ENCODE measurements around the gene RAPGEF1. TPM values are rescaled to one million over a fixed set of nuclear protein-coding genes. Genes with fewer than 3 reads are reported as not detected.
"Not testable (repeated sequence)": the region's sequence is repeated elsewhere in the genome, so short reads cannot be mapped to it uniquely, and the experiment has no call there.

RAPGEF1 gene, protein sequence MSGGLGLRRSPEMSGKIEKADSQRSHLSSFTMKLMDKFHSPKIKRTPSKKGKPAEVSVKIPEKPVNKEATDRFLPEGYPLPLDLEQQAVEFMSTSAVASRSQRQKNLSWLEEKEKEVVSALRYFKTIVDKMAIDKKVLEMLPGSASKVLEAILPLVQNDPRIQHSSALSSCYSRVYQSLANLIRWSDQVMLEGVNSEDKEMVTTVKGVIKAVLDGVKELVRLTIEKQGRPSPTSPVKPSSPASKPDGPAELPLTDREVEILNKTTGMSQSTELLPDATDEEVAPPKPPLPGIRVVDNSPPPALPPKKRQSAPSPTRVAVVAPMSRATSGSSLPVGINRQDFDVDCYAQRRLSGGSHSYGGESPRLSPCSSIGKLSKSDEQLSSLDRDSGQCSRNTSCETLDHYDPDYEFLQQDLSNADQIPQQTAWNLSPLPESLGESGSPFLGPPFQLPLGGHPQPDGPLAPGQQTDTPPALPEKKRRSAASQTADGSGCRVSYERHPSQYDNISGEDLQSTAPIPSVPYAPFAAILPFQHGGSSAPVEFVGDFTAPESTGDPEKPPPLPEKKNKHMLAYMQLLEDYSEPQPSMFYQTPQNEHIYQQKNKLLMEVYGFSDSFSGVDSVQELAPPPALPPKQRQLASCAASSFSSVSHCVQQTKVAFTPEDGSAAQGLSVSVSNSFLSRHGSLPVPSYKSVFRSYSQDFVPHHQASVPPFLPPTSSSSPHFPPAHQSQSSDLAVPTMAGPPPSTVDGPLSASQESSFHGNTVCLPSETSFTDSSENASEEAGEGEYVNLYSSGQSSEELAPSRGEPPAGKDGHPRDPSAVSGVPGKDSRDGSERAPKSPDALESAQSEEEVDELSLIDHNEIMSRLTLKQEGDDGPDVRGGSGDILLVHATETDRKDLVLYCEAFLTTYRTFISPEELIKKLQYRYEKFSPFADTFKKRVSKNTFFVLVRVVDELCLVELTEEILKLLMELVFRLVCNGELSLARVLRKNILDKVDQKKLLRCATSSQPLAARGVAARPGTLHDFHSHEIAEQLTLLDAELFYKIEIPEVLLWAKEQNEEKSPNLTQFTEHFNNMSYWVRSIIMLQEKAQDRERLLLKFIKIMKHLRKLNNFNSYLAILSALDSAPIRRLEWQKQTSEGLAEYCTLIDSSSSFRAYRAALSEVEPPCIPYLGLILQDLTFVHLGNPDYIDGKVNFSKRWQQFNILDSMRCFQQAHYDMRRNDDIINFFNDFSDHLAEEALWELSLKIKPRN (N-terminal part only)
- 58.1 TPM for total RNA-seq

DNA sequence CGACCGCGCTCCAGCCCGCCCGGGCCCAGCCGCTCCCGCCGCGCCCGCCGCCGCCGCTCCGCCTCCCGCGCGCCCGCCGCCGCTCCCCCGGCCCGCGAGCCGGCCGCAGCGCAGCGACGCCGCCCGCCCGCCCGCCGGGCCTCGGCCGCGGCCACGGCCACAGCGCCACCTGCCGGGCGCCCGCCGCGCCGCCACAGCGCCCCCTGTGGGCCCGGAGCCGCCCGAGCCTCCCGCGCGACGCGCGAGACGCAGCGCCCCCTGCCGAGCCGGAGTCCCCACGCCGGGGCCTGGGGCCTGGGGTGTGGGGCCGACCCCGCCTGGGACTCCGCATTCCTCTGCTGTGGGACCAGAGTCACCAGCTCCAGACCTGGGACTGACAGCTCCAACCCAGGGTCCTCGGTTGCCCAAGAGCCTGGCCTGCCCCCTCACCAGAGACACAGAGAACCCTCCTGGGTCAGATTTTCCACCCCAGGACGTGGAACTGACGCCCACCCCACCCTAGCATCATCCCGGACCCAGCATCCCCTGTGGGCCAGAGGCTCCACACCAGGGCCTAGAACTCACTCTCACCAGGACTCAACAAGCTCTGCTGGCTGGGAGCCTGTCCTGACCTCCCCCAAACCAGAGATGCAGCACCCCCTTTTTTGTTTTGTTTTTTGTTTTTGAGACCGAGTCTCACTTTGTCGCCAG is at the start of gene RAPGEF1:
RAPGEF1 (minus strand) TSS at position 118 of the 690 bp plus-strand sequence. CDS start 246 bp downstream, outside the sequence.
- peak; percentile 69 for DNase-seq

DNA sequence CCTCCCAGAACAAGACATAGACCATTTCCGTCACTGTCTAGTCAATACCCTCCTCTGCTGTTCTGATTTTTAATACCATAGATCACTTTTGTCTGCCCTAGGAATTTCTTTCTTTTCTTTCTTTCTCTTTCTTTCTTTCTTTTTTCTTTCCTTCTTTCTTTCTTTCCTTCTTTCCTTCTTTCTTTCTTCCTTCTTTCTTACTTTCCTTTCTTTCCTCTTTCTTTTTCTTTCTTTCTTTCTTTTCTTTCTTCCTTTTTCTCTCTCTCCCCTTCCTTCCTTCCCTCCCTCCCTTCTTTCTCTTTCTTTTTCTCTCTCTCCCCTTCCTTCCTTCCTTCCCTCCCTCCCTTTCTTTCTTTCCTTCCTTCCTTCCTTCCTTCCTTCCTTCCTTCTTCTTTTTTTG is 49.0 kb upstream of the RAPGEF1 start:
- no peak for DNase-seq

DNA sequence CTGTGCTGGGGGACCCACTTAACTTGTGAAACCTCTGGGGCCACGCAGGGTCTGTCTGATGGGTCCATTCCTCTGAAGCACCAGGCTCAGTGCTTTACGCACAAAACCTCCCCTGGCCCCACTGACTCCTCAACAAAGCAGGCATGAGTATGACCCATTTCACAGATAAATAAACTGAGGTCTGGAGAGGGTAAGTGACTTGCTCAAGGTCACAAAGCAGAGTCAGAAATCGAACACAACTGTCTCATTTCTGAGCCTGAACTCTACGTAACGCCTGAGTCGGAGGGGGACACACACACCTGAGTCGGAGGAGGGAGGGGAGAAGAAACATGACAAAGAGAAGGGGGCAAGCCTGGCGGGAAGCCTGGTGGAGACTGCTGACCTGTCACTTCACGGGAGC is 48.0 kb upstream of the RAPGEF1 start:
- DNase-seq = no peak

DNA sequence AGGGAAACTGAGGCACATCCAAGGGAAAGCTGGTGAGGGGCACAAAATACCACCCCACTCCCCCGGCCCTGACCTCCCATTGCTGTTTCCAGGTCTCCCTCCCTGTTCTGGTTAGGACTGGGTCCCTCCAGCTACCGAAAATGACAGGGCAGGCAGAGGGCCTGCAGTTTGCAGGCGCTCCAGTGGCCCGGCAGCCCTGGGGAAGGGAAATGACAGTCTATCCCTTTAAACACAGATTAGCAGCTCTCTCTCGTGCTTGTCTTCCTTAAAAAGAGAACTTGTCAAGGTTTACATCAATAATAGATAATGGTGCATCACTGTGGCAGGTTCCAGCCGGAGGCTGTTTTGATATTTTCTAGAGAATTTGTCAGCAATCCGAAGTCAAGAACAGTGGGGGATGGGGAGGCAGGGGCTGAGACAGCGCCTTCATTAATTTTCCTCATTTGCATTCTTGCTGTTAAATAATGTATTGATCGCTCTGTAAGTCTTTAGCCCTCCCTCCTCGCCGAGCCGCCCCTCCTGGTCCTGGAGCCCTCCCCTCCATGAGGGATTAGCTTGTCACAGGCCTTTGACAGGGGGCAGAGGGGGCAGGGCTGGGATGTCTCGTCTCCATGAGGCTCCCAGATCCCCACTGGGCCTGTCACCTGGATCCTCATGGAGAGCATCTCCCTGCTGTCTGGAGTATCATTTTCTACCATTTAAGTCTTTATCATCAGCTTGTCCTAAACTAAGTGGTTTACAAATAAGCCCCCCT is 45.0 kb upstream of the RAPGEF1 start:
- no peak for DNase-seq

DNA sequence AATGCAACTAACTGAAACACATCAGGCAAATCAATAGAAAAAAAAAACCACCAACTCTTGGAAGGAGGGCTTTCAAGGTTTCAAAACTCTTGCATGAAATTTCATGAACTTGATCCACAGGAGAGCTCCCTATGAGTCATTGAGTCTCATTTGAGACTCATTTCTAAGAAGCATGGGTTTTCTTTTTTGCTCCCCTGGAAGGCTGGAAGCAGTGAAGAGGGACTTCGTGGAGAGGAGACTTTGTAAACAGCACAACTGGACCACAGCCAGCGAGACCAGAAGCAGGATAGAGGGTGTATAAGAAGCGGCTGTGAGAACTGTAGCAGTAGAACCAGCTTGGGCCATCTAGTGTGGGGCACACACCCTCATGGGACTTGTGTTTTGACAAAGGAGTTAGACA is 41.2 kb upstream of the RAPGEF1 start:
- DNase-seq = no peak

DNA sequence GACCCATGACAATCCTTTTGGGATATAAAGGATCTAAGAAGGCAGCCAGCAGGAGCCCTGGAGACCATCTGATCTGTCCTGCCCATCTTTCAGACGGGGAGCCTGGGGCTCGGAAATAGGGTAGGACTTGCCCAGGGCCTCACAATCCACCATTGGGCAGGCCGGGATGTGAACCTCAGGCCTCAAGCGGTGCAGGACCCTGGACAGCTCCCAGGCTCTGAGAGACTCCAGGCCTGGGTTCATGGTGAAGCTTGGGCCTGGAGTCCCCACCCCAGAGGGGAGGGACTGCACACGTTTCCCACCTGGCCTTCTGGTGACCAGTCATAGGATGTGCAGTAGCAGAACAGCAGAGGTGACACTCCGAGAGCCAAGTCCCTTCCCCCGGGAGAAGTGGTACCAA is 36.6 kb upstream of the RAPGEF1 start:
- DNase-seq = peak; percentile 76

DNA sequence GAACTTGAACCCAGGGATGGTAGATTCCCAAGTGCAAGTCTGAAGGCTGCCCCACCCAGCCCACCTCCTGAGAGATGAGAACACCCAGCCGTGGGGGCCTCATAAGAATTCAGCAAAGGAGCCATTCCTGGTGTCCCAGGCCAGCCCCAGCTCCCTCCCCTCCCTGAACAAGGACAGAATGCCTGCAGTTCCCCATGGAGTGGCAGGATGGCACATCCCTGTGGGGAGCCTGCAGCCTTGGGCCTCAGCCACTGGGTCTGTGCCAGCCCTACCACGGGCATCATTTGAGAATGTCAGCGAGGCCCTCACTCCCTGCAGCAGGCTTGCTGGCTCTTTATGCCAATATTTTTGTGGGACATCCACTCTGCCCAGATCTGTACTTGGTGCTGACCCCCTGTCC is 36.2 kb upstream of the RAPGEF1 start:
- no peak for DNase-seq

DNA sequence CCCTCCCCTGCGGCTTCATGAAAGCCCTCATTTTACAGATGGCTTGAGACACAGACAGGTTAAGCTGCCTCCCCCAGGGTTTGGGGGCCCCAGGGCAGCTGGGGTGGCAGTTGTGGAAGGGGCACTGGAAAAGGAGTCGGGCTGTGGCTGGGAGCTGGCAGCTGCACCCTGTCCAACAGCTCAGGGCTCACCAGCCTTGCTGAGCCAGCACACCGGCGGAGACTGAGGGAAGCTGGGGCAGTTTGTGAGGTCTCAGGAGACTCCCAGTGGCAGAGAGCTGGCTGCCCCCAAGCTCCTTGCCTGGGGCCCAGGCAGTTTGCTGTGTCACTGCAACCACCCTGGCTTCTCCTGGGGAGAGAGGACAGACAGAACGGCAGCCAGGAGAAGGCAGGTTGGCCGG is 34.8 kb upstream of the RAPGEF1 start:
- DNase-seq = no peak

DNA sequence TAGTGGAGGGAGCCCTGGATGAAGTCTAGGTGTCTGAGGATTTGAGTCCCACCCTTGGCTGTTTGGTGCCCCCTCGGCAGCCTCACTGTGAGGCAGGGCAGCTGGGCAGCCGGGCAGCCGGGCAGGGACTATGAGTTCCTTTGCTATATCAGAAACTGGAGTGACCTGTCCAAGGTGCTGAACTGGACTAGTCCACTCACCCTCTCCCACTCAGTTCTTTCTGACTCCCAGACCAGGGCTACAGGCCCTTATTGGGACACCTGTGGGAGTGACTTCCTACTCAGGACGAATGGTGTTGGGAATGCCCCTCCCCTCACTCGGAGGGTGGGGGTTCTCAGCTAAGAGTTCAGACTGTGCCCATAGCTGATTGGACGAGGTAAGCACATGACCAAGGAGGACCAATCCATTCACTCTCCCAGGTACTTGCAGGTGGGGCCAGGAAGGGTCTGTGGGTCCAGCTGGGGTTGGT is 34.1 kb upstream of the RAPGEF1 start:
- peak; percentile 87 for DNase-seq

DNA sequence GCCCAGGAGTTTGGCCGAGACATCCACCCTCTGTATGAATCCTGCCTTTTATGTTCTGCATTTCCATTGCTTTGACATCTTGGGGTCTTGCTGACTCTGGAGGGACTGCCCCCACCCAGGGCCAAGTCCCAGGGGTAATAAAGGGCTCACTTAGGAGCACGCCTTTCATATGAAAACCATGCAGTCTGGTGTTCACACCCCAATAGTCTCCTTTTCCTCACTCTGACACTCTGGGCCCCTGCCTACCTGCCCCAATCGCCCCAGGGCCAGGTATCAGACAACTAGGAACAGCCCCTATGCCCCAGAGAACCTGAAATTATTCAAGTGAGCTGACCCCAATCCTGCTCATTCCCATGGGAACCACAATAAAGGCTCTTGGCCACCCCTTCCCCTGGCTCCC is 33.1 kb upstream of the RAPGEF1 start:
- DNase-seq = no peak

DNA sequence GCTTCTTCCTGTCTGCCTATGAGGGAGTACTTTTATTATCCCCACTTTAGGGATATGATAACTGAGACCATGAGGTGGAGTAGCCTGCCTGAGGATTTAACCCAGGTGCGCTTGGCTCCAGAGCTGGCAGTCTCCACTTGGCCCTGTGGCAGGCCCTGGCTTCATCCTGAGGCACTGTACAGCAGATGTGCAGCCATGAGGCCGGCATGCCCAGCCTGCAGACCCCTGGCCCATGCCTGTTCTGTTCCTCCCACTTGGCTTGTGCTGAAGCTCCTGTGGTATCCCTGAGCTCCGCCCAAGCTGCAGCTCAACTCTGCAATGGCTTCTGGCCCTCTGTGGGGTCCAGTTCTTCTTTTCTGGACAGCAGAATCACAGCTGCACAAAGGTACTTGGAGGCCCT is 31.8 kb upstream of the RAPGEF1 start:
- no peak for DNase-seq

DNA sequence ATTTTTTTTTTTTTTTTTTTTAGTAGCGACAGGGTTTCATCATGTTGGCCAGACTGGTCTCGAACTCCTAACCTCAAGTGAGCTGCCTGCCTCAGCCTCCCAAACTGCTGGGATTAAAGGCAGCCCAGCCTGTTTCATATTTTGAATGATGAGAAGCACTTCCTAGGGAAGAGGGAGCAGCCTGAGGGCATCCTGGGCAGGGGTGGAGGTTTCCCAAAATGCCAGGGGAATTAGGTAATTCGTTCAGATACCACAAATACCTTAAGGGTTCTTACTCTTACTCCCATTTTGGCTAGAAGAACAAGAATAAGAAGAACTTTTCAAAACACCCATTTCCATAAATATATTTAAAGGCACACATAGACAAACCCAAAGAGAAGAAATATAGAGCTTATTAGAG is 29.5 kb upstream of the RAPGEF1 start:
- DNase-seq = no peak

DNA sequence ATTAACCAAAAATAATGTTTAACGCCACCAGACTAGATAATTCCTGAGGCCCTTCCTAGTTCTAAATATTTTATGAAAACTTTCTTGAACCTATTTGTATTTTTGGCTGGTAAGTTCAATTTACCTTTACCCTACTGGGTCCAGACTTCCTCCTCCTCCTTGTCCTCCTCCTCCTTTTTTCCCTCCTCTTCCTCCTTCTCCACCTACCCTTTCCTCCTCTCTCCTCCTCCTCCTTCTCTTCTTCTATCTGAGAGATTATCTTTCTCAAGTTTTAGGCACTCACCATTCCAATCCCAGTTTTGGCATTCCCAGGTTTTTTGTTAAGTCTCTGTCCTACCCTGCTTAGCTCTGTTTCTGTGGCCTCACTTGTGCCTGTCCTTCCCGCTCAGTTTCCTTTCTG is 24.7 kb upstream of the RAPGEF1 start:
- no peak for DNase-seq

DNA sequence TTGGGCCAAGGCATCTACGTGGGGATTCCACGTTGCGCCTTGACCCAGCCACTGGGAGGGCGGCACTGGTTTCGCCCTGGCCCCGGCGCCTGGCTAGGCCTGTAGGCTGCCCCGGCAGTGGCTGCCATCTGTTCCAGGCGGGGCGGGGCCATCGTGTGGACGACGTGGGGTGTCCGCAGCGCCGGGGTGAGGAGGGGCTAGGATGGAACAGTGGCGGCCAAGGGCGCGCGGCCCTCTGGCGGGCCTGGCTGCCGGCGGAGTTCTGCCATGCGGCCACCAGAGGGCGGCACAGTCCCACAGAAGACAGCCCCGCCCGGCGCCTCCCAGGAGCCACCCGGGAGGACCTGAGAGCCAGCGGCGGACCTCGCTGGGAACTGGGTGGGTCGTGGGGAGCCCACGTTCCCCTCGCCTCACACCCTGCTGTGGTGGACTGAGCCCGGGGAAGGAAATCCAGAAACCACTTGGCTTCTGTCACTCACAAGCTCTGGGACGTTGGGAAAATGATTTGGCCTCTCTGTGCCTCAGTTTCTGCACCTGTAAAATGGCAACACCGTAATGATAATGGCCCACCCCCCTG is 22.6 kb upstream of the RAPGEF1 start:
- peak; percentile 84 for DNase-seq

DNA sequence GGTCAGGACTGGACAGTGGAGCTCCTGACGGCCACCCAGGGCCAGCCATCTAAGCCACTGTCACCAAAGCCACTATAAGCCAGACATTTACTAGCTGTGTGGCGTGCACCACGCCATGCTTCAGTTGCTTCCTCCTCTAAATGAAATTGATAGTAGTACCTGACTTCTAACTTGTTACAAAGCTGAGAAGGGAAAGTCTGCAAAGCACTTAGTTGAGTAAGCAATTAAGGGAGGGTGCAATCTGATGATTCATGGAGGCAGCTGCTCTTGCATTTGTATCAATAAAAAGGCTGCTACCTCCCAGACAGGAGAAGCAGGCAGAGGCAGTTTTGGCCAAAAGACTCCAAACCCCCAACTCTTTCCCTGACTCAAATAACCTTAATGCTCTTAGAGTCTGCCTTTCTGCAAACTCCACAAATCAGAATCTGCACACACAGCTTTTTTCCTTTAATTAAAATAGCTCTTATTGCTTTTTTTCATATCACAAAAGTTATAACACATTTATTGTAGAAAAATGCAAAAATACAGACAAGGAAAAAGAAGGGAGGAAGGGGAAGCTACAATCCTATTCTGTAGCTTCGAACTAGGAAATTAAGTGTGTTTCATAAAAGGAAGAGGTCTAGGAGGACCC is 19.3 kb upstream of the RAPGEF1 start:
- no peak for DNase-seq

DNA sequence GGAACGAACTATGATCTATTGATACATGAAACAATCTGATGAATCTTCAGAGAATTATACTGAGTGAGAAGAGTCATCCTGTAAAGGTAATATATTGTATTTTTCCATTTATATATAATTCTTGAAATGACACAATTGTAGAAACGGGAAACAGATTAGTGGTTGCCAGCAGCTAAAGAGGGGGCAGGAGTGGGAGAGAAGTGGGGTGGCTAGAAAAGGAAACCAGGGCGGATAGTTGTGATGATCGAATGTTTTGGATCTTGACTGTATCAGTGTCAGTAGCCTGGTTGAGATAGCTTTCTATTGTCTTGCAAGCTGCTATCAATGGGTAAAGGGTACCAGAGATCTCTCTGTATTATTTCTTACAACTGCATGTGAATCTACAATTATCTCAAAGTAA is 17.7 kb upstream of the RAPGEF1 start:
- DNase-seq = no peak

DNA sequence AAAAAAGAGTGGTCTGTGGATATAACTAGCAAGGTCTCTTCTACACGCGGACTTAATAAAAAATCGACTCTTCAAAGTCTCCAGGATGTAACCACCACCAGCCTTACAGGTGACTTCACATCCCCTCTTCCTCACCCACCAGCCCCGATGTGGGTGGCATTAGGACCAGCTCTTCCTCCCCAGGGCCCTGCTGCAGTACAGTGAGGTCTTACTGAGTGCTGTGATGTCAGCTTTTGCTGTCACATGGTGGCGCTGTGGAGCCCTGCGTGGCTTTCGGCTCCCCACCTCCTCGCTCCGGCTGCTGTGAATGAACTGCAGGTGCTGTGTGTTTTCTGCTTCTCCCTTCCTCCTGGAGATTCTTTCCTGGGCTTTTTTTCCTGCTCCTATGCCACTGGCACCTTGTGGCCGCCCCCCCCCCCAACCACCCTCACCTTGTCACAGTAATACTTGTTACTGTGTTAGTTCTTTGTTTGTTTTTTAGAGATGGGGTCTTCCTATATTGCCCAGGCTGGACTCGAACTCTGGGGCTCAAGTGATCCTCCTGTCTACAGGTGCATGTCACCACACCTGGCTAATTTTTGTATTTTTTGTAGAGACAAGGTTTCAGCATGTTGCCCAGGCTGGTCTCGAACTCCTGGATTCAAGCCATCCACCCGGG is 15.8 kb upstream of the RAPGEF1 start:
- DNase-seq = peak; percentile 89

DNA sequence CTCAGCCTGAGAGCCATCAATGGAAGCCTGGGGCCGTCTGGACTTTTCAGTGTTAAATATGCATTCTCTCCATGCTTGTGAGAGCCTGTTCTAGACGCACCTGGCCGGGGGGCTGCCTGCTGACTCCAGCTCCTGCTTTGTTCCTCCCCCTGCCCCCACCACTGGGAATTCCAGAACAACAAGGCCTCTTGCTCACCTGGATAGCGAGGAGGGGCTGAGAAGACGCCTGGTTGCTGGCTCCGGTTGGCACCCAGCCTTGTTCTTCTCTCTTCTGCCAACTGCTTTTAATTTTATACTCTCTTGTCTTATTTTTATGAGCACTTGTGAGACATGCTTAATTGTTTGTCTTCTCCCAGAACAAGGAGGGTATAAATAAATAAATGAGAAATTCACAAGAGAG is 15.0 kb upstream of the RAPGEF1 start:
- DNase-seq = no peak

DNA sequence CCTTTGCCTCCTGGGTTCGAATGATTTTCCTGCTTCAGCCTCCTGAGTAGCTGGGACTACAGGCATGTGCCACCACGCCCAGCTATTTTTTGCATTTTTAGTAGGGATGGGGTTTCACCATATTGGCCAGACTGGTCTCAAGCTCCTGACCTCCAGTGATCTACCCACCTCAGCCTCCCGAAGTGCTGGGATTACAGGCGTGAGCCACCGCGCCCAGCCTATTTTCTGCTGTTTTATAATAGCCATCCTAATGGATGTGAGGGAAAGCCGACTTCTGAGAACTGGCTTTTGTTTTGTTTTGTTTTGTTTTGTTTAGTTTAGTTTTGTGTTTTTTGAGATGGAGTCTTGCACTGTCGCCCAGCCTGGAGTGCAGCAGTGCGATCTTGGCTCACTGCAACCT is 13.9 kb upstream of the RAPGEF1 start:
- not testable (repeated sequence) for DNase-seq
